NCI-H524 treated with DMSO at 0.1 percent for 48 hours (cell line): Measurements from ENCODE around the gene FBXL19.

ENCODE experiments used
- DNase-seq: peaks from one replicate; lab custom pipeline; 2025; lab: John Stamatoyannopoulos, UW

Gene FBXL19

GRCh38 chr16:30895627-30896260 is 27.6 kb upstream of the FBXL19 start:
- DNase-seq = no peak

- DNase-seq = no peak
Observed at GRCh38 chr16:30896261-30896888, 27.0 kb upstream of the FBXL19 start, which contains the start of gene CTF1. Gene CTF1 (plus strand): TSS chr16:30896614. CDS start chr16:30896644, 30 bp downstream.

GRCh38 chr16:30896889-30897733 is 26.3 kb upstream of the FBXL19 start:
- no peak for DNase-seq

GRCh38 chr16:30899794-30900193 is 23.6 kb upstream of the FBXL19 start:
- DNase-seq = no peak

GRCh38 chr16:30900588-30900987 is 22.8 kb upstream of the FBXL19 start:
- no peak for DNase-seq

- DNase-seq = no peak
Observed at GRCh38 chr16:30901201-30902028, 22.0 kb upstream of the FBXL19 start.

- DNase-seq = no peak
Observed at GRCh38 chr16:30902029-30902972, 21.1 kb upstream of the FBXL19 start.

- DNase-seq = no peak
Observed at GRCh38 chr16:30903002-30903401, 20.4 kb upstream of the FBXL19 start.

GRCh38 chr16:30903596-30903995 is 19.8 kb upstream of the FBXL19 start:
- no peak for DNase-seq

GRCh38 chr16:30904114-30904780 is 19.1 kb upstream of the FBXL19 start:
- DNase-seq = no peak

GRCh38 chr16:30907064-30907463 is 16.3 kb upstream of the FBXL19 start:
- no peak for DNase-seq

GRCh38 chr16:30910427-30911029 is 12.8 kb upstream of the FBXL19 start:
- DNase-seq = no peak

GRCh38 chr16:30912794-30913412 is 10.5 kb upstream of the FBXL19 start:
- DNase-seq = no peak

- no peak for DNase-seq
Observed at GRCh38 chr16:30914830-30915229, 8.5 kb upstream of the FBXL19 start.

GRCh38 chr16:30918614-30919013 is 4.8 kb upstream of the FBXL19 start:
- no peak for DNase-seq

GRCh38 chr16:30920891-30921290 is 2.5 kb upstream of the FBXL19 start:
- DNase-seq = no peak

GRCh38 chr16:30921459-30921747 is 2.0 kb upstream of the FBXL19 start:
- DNase-seq = no peak

GRCh38 chr16:30921748-30922419 is 1.5 kb upstream of the FBXL19 start:
- DNase-seq = peak; percentile 38

- peak; percentile 100 for DNase-seq
Observed at GRCh38 chr16:30922420-30922959, 882 bp upstream of the FBXL19 start.
